DMS 273 treated with DMSO at 0.1 percent for 48 hours (cell line): ENCODE results near the gene GARNL3.

Source experiments
- DNase-seq: peaks from one replicate; lab custom pipeline; 2025; lab: John Stamatoyannopoulos, UW

GARNL3 gene

DNA sequence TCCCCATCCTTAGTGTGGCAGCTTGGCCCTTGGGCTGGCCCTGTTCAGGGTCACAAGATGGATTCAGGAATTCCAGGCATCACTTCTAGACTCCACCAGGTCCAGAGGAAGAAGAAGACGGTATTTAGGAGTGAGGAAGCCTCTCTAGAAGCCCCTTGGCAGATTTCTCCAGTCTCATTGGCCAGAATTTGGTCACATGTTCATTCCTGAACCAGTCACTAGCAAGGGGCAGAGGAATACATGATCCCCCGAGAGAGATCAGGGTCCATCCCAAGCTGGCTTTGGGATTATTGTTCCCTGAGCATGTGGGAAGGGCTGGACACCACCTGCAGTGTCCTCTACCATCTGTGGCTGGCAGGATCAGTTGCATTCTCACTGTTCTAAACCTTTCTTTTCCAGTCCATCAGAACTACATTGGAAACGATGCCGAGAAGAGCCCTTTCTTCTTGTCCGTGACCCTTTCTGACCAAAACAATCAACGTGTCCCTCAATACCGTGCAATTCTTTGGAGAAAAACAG lies 48.5 kb downstream of the GARNL3 start:
- no peak for DNase-seq

DNA sequence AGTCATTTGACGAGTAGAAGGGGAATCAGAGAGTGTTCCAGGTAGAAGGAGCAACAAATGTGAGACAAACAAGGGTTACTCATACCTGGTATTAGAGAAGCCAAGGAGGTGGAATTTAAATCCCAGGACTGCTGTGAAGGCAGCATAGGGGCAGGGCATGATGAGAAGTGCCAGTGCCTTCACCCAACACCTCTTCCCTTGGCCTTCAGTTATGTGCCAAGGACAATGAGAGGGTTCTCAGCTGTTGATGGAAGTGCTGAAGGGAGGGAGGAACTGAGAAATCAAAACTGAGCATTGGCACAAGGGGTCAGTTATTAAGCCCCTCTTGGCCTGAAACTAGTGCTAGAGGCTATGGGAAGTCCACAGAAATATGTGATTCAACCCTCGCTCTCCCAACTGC lies 50.3 kb downstream of the GARNL3 start:
- no peak for DNase-seq

DNA sequence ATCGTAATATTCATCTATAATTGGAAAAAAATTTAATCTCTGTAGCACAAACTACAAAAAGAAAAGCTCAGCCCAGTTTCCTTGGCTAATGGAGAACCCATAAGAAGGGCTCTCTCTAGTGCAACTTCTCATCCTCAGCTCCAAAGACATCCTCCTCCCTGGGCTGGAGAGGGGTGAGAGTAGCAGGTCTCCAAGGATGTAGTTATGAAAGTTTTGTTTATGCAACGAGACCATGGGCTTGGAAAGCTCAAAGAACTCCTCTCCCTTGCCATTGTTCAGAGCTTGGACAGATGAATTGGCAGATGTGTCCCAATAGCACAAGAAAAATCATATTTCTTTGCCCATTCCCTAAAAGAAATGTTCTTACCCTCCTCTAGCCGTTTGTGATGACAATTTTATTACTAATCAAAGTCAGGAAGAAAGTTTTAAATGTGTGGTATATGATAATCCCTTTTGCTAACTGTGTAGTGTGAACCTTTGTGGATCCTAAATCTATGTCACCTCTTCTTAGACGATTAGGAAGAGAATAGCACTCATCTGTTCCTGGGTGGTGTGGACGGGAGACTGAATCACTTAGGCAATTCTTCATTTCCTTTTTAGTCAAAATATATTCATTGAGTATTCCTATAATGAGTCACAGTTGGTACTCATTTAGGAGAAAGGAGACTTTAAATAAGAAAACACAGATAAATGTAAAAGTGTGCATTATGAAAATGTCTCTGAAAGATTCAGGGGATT lies 52.2 kb downstream of the GARNL3 start:
- no peak for DNase-seq

DNA sequence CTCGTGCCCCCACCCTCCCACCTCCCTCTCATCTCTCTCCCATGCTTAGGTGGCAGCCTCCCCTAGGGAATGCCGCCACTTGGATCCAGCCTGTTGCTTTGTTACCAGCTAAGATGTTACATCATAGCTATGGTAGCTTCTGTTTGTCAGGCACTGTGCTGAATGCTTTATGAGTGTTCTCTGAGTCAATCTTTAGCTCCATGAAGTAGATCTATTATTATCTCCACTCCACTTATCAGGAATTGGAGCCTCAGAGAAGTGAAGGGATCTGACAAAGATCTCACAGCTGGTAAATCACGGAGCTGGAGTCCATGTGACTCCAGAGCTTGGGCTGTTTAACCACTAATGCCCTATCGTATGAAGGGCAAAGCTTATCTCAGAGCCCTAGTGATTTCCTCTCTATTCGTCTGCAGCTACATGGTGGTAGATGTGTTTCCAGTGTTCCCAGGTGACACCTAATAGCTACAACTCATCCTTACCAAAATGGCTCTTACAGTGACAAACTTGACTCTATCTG lies 54.1 kb downstream of the GARNL3 start:
- no peak for DNase-seq

DNA sequence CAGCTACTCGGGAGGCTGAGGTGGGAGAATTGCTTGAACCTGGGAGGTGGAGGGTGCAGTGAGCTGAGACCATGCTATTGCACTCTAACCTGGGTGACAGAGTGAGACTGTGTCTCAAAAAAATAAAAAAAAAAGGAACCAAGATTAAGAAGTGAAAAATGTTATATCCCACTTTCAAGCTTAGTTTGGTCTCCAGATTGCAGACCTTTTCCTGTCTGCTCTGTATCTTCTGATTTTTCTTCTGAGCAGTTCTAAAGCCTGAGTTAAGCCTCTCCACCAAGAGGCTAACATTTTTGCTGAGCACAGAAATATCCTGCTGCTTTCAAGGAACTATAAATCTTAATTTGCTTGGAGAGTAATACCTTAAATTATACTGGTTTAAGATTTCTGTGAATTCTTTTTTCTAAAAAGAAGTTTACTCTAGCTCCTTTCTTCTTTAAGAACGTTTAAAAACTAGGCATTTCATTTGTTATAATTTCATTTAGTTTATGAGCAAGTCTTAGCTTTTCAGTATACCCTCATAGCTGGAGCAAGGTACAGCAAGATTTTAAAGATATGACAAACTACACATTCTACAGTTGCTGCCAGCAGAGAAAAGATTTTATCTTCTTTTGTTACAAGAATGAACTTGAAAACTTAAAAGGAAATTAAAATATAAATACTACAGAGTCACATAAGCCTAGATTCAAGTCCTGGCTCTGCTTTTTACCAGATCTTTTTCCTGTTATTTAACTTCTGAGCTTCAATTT lies 55.0 kb downstream of the GARNL3 start:
- no peak for DNase-seq

DNA sequence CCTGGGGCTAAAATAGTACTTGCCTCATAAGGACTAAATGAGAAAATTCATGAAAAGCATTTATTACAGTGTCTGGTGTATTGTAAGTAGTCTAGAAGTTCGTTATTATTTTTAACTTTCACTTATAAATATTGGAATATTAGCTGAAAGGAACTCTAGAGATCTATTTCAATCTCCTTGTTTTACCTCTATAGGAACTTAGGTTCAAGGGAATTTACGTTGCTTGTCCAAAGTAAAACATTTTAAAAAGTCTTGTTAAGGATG lies 55.5 kb downstream of the GARNL3 start:
- no peak for DNase-seq

DNA sequence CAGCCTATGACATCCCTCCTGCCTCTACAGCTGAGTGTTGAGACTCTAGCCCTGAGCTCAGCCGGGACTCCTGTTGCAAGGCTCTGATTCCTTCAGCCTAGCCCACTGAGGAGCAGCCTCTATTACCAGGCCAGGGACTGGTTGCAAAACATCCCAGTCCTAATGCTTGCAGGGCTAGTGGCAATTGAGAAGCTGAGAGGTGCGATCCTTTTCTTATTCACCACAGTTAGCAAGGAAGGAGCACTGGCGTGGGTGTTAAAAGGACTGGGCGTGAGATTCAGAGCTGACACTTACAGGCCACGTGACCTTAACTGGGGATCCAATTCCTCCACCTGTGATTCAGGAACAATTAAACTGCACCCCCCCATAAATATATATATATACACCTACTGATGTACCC lies 58.8 kb downstream of the GARNL3 start:
- DNase-seq, result no peak

DNA sequence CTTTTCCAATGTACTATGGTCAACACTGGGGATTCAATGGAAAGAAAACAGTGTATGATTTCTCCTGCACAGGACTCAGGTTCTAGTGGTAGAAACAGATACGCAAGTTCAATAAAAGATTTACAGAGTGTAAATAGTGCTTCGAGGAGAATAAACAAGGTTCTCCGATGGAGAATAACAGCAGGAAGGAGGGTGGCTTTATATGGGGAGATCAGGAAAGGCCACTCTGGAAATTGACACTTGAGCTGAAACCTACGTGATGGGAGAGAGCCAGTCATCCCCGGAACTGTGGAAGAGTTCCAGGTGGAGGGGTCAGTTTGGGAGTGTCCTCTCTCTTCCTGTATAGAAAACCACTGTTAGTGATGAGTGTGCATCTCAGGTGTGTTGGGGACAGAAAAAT lies 65.9 kb downstream of the GARNL3 start:
- DNase-seq, result no peak

DNA sequence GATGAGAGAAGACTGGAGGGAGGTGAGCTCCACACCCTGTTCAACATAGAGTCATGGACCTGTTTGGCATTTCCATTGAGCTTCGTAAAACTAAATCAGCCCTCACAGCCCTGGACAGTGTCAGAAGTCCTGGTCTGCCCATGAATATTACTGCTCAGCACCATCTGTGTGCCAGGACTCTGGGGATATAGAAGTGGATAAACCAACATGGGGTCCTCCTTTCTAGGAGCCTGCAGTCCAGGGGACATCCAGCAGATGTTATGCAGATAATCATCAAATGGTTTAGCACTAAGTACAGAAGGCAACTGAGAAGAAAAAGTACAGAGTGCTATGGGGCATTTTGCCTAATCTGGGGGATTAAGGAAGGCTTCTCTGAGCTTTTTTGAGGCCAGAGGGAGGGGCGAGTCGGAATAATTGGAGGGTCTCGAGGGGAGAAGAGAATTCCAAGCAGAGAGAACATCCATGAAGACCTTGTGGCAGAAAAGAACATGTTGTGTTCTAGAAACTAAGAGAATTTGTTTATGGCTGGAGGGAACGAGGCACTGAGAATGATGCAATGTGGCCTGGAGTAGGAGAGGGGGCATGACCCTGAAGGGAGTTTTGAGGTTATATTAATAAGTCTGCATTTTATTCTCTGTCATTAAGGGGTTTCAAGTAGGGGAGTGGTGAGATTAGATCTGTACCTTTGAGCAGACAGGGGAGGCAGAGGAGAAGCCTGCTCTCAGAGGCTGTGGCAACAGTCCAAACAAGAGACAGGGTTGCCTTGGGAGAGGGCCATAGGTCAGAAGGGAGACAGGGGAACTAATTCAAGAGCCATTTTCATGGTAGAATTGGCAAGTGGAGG lies 68.9 kb downstream of the GARNL3 start:
- DNase-seq, result no peak

DNA sequence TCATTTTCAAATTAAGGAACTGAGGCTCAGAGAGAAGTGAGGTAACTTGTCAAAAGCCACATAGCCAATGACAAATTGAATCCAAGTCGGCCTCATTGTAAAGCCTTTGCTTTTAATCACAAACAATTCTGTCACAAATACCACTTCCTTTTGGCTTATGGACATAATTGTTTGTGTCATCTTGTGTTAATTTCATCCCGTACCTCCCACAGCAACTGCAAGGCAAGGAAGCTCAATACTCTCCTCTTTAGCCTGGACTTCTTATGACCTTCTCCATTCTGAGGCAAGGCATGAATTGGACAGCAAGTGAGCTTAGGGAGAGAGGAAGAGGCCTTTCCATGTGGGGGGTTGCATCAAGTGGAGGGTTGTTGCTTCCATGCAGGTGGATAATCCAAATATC lies 70.2 kb downstream of the GARNL3 start:
- DNase-seq, result no peak

DNA sequence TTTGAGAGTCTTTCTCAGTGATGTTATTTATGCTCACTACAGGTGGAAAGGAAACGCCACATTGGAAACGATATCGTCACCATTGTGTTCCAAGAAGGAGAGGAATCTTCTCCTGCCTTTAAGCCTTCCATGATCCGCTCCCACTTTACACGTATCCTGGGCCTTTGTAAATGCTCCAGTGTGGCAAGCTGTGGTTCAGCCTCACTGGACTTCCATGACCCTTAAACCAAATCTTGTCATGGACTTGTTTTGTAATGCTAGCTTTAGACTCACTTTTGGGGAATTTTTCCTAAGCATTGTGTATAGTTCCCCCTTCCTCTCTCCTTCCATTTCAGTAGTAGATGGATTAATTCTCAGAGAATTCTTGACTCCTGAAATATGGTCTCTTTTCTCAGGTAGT lies 71.5 kb downstream of the GARNL3 start:
- no peak for DNase-seq

DNA sequence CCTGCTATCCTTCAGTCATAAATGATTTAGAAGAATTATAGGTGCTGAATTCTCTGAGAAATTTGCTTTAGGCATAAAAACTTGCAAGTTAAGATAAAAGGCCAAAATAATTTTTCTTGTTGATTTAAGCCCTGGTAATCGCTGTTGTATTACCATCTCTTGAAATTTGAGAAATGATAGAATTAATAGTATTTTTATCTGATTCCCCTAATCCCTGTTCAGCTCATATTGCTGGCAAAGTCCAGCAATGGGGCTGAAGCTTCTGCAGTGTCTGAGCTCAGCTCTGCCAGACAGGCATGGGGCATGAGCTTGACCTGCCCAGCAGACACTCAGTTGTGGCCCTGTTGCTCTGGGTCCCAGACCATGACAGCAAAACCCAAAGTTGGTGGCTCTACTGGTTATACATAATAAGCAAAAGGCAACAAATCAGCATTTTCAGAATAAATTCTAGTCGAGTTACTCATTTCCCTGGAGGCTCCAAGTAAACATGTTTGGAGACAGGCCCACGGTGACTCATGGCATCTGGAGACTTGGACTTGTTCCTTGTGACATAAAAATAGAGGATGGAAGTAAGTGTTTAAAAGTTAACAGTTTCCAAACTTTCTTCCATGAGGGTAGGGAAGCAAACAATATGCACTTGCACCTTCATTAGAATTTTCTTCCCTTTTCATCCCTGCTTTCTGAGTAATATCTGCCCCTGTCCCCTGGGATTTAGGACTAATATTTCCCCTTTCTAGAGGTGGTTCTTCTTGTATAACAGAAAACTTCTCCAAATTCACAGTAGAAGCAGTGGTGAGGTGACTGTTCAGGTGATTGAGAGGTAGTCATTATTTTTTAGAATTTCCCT lies 72.2 kb downstream of the GARNL3 start:
- peak; percentile 15 for DNase-seq

DNA sequence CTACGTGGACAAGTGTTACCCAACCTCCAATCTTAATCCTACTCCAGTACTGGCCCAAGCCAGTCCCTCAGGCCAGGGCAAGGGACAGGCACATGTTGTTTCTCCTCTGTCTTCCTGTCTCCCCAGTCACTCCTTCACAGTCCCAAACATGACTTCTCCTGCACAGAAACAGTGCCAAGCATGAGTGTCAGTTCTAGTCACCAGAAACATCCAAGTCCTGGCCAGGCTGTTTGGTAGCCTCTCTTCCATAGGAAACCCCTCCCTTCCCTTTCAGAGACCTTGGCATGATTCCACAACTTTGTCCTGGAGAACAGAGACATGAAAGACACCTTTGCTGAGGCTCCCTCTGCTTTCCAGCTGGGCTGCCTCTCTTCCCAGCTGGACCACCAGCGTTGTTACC lies 76.1 kb downstream of the GARNL3 start:
- DNase-seq, result no peak

DNA sequence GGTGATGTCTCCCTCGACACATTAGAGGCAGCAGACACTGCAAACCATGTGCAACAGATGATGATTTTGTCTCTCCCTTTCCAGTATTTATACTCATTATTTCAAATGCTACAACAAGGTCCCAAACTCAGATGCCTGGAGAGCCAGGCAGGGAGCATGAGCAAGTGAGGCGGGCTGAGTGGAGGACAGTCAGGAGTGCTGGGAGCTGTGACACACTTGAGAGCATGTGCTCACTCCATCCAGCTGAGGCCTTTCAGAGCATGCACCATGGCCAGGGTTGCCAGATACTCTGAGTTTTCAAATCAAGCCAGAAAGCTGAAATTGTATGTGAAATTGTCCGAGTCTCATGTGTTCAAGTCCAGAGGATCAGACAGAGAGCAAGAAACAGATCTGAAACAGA lies 76.6 kb downstream of the GARNL3 start:
- DNase-seq, result no peak

DNA sequence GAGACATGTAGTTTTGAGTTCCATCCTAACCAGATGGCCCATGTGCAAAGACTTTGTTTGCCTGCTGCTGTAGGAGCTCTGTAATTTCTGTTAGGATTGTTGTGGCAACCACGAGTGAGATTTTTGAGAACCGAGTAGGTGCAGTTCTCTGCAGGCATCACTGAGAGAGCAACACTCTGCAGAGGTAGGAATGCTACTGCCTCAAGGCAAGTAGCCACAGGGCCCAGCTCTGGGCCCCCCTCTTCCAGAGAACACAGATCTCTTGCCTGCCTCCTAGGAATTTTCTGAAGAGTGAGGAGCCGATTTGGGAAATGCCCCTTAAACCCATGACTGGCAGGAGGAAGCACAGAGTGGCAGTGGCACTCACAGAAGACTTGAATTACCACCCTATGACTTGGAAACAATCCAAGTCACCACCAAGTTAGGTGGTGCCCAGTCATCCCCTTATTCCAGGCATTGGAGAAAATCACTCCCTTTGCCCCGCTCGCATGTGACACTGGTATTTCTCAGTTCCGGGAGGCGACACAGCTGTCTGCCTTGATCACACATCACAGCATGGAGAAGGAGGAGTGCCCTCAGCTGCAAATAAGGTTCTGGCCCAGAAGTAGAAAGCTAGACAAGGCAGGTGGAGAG lies 79.9 kb downstream of the GARNL3 start:
- no peak for DNase-seq

DNA sequence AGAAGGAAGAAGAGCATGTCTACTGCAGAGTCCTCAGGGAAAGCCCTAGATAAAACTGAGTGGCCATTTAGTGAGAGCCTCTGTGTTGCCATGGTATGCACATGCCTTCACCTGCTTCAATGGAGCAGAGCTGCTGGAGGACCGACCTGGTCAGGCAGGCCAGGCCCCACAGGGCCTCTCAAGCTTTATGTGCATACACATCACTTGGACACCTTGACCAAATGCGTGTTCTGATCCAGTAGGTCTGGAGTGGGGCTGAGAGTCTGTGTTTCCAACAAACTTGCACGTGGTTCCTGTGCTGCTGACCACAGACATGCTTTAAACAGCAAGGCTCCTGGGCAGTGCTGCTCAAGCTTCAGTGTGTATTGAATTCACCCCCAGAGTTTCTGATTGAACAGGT lies 81.0 kb downstream of the GARNL3 start:
- DNase-seq, result no peak

DNA sequence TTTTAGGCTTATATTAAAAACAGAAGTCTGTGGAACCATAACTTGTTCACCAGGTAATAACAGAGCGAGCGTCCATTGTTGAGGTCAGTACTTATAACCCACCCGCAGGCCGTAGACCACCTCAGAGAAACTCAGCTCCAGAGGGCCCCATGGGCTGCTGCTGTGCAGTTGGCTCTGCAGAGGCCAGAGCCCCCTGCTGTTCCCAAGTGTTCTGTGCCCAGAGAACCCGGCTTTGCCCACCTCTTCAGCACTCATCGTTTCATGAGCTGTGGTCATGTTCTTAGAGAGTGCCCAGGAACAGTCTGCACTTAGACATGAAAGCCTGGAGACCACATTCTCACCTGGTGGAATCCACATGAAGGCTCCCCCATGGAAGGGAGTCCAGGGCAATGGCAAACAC lies 82.0 kb downstream of the GARNL3 start:
- DNase-seq, result no peak

DNA sequence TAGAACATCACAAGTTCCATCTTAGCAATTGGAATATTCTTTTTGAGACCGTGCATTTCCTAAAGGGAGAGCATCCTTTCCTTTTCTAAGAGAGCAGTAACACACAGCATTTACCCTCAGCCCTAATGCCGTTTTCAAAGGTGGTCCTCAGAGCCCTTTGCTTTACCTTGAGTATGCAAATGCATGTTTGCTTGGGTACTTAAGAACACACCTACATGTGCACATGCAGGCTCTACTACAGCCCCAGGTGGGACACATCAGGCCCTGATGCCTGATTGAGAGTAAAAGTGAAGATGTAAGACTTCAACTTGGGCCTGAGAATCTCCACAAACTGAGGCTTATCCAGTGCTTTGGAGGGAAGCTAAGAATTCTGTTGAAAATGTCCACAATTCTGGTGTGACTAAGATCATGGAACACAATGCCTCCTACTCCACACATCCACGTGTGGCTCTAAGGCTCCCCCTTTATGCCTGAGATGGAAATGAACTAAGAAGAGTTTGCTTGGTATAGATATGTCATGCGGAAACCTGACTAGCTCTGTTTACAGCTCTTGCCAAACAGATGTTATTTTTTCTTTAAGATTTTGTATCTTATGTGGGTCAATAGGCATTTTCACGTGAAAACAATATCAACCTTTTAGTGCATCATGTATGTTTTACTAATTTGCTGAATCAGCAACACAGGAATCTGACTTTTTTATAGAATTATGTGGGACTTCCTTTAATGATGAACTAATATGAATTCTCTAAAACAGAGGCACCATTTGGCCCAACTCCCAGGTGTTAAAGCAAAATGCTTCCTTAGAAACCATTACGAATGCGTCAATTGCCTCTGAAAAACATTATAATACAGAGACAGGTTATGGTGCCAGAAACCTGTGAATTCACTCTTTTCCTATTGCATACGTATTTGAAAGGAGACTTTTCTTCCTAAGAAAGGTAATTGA lies 83.5 kb downstream of the GARNL3 start:
- no peak for DNase-seq

DNA sequence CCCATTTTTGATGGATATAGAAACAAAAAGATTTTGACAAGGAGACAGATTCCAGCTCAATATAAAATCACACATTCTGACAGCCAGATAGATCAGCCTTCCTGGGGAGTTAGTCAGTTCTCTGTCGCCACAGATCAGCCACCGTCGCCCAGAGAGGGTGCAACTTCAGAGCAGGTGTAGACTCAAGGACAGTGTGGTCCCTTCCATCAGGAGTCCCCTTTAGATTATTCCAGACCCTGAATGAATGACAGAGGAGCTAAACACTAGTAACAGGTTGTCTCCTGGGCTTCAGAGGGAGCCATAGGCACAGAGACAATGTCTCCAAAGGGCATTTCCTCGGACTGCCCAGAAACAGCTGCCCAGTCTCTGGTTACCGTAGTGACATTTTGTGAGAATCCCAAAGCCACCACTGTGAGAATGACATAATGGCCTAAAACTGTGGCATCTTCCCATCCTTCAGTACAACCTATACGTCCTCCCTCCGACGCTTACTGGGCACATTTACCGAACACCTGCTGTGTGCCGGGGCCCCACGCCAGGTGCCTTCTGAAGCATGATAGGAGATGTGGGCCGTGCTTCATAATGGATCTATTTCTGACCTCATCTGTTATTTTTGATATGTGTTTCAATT lies 85.0 kb downstream of the GARNL3 start:
- no peak for DNase-seq
